DMS 273 (cell line): ENCODE measurements around the gene RALGAPA2.
A peak's percentile ranks its signal among the peaks of the same experiment; 100 is the strongest.

Source experiments
- DNase-seq: peaks from one replicate; lab custom pipeline; 2025; ENCODE audit not compliant: unreplicated experiment; lab: John Stamatoyannopoulos, UW

RALGAPA2 gene

GRCh38 chr20:20440886-20441658, 271.4 kb downstream of the RALGAPA2 start:
- peak; percentile 52 for DNase-seq

- DNase-seq: peak; percentile 75
These were observed 272.0 kb downstream of the RALGAPA2 start for GRCh38 chr20:20440481-20440880.

- no peak for DNase-seq
These were observed 272.7 kb downstream of the RALGAPA2 start for GRCh38 chr20:20439602-20440190.

- DNase-seq: no peak
These were observed 275.1 kb downstream of the RALGAPA2 start for GRCh38 chr20:20437314-20437713.

GRCh38 chr20:20436689-20437088, 275.8 kb downstream of the RALGAPA2 start:
- no peak for DNase-seq

GRCh38 chr20:20435453-20435852, 277.0 kb downstream of the RALGAPA2 start:
- peak; percentile 31 for DNase-seq

- DNase-seq: no peak
These were observed 279.7 kb downstream of the RALGAPA2 start for GRCh38 chr20:20432618-20433286.

GRCh38 chr20:20430066-20430465, 282.4 kb downstream of the RALGAPA2 start:
- DNase-seq: no peak

GRCh38 chr20:20428067-20428466, 284.4 kb downstream of the RALGAPA2 start:
- no peak for DNase-seq

GRCh38 chr20:20427227-20427864, 285.1 kb downstream of the RALGAPA2 start:
- no peak for DNase-seq

- DNase-seq: no peak
These were observed 285.9 kb downstream of the RALGAPA2 start for GRCh38 chr20:20426655-20426907.

GRCh38 chr20:20425823-20426654, 286.4 kb downstream of the RALGAPA2 start:
- no peak for DNase-seq

- DNase-seq: no peak
These were observed 289.3 kb downstream of the RALGAPA2 start for GRCh38 chr20:20423117-20423516.

GRCh38 chr20:20417876-20418676, 294.4 kb downstream of the RALGAPA2 start:
- no peak for DNase-seq

GRCh38 chr20:20415321-20415720, 297.1 kb downstream of the RALGAPA2 start:
- DNase-seq: no peak

- DNase-seq: peak; percentile 52
These were observed 297.7 kb downstream of the RALGAPA2 start for GRCh38 chr20:20414640-20415220.

- peak; percentile 88 for DNase-seq
These were observed 298.6 kb downstream of the RALGAPA2 start for GRCh38 chr20:20413810-20414281.

- DNase-seq: peak; percentile 86
These were observed 299.7 kb downstream of the RALGAPA2 start for GRCh38 chr20:20412750-20413149.

- DNase-seq: peak; percentile 75
These were observed 300.6 kb downstream of the RALGAPA2 start for GRCh38 chr20:20411836-20412235.

- DNase-seq: peak; percentile 59
These were observed 301.0 kb downstream of the RALGAPA2 start for GRCh38 chr20:20411402-20411801.
